Lower leg skin (tissue), 4 donors: ENCODE data around the gene PPP4R3B. TPM values are rescaled to one million over a fixed set of nuclear protein-coding genes. Genes with fewer than 3 reads are reported as not detected.

Experiments used
- DNase-seq, 2 donors: peaks; one replicate each; pipeline ENCODE4 v3.0.0-alpha.2; 2019; ENCODE audit warnings: low spot score in 2 of 2
- H3K4me3 ChIP-seq: fragments of 200-600 bp; sonication (generic); 2 replicates; pipeline ENCODE4 v1.5.1; 2017; ENCODE audit warnings: mild to moderate bottlenecking, low read depth; ENCODE audit not compliant: poor library complexity, severe bottlenecking
- POLR2A ChIP-seq, 2 donors: fragments of 450-650 bp; IDR thresholded peaks; one replicate each; pipeline ENCODE4 v1.6.1; 2016 to 2017; ENCODE audit warnings: antibody characterized with exemption in 2 of 2, mild to moderate bottlenecking in 1 of 2, moderate library complexity in 1 of 2
- WGBS, 2 donors: methylation state at CpG; one replicate each; pipeline ENCODE4 v1.1.5; 2018; 5-methylcytosine and 5-hydroxymethylcytosine counted together
- intact Hi-C: fragments of 100-400 bp; cut with DNase I; formaldehyde crosslinking; loops from one replicate; pipeline ENCODE4 v1.15.0; 2023; ENCODE audit warnings: low total_unique reads
- total RNA-seq, 4 donors: library from RNA; depleted of rRNA; stranded (reverse); fragments of >200 nt; gene quantifications; one replicate each; pipeline ENCODE4 v1.1.0, GENCODE V29; 2016
- TF ChIP-seq, protein P1 (sequence below), 3 donors: fragments of 450-650 bp; IDR thresholded peaks; one replicate each; pipeline ENCODE4 v1.5.1; 2016; ENCODE audit warnings: antibody characterized with exemption in 3 of 3, mild to moderate bottlenecking in 3 of 3, moderate library complexity in 2 of 3

Gene PPP4R3B
- total RNA-seq, 4 donors from 2014 or later, result 46.8 to 57.8 (median 48.8) TPM

- intact Hi-C loops, result no loop called here
- TF ChIP-seq, protein P1, sequence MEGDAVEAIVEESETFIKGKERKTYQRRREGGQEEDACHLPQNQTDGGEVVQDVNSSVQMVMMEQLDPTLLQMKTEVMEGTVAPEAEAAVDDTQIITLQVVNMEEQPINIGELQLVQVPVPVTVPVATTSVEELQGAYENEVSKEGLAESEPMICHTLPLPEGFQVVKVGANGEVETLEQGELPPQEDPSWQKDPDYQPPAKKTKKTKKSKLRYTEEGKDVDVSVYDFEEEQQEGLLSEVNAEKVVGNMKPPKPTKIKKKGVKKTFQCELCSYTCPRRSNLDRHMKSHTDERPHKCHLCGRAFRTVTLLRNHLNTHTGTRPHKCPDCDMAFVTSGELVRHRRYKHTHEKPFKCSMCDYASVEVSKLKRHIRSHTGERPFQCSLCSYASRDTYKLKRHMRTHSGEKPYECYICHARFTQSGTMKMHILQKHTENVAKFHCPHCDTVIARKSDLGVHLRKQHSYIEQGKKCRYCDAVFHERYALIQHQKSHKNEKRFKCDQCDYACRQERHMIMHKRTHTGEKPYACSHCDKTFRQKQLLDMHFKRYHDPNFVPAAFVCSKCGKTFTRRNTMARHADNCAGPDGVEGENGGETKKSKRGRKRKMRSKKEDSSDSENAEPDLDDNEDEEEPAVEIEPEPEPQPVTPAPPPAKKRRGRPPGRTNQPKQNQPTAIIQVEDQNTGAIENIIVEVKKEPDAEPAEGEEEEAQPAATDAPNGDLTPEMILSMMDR (IDR thresholded peaks at IDR 0.05), result no peak
- TF ChIP-seq POLR2A (IDR thresholded peaks at IDR 0.05), result no peak
- H3K4me3 ChIP-seq, result peak overlapping the region; percentile 98
- DNase-seq, result no peak
- WGBS, 2 donors, result 0% methylated on average over 20 to 24 of the region's 24 CpGs
Observed at GRCh38 chr2:55616551-55617174, 759 bp downstream of the PPP4R3B start.

- intact Hi-C loops, result no loop called here
Observed at GRCh38 chr2:55611997-55612396, 5.4 kb downstream of the PPP4R3B start.

DNA sequence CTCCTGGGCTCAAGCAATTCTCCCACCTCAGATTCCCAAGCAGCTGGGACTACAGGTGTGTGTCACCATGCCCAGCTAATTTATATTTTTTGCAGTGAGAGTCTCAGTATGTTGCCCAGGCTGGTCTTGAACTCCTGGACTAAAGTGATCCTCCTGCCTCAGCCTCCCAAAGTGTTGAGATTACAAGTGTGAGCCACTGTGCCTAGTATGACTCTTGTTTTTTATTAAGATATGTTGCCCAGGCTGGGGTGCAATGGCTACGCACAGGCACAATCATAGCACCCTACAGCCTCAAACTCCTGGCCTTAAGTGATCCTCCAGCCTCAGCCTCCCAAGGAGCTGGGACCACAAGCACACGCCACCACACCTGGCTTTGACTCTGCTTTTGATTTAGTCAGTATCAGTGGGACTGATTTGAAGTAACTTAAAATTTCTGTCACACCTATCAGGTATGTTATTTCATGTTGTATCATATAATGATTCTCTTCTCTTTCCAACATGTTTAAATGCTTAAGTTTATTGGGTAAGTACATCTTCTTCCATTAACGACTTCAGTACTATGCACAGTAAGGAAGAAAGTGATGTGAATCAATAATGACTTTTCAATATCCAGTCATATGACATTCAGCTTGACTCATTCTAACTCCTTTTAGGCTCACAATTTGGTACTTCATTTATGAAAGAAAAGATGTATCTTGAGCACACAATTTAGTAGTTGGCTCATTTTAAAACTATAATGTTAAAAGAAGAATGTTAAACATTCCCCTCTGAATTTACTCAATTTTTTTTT lies 6.3 kb downstream of the PPP4R3B start:
- no peak for DNase-seq
- no peak for TF ChIP-seq POLR2A (IDR thresholded peaks at IDR 0.05)
- TF ChIP-seq, protein P1 (IDR thresholded peaks at IDR 0.05), result no peak
- WGBS, 2 donors, result 95 to 96% methylated on average over 3 of the region's 3 CpGs
- H3K4me3 ChIP-seq, result no peak overlapping the region
- intact Hi-C loops, result no loop called here

More at GRCh38 chr2:55611997-55612396, 5.4 kb downstream of the PPP4R3B start:
- no peak for DNase-seq
- TF ChIP-seq, protein P1 (IDR thresholded peaks at IDR 0.05), result no peak
- no peak for TF ChIP-seq POLR2A (IDR thresholded peaks at IDR 0.05)
- no peak overlapping the region for H3K4me3 ChIP-seq
- 81 to 92% methylated on average over 1 of the region's 1 CpG for WGBS, 2 donors

DNA sequence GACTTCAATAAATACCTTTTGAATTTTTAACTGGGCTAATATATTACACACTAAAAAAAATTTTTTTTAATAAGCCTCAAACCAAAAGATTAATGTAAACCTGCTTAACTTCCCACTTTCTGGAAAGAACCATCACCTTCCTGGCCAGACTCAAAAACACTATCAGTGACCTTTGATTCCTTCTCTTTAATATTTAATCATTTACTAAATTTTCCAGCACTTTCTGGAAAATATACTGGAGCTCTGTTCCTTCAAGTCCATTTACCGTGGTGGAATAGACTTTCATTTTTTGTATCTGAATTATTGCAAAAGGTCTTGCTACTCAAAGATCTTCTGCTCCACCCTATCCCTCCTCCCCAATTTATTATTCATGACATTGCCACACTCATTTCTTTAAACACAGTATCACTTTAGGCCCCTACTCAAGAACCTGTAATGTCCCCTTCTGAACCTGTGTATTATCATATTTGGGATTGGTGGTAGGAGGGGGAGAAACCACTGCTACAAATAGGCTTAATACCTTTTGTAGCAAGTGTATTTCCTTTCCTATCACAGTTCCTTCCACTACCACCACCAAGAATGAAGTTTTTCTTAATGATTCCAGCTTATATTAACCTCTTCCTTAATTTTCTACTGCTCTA lies 7.4 kb downstream of the PPP4R3B start:
- no peak overlapping the region for H3K4me3 ChIP-seq
- WGBS, 2 donors, result 64 to 77% methylated on average over 1 of the region's 1 CpG
- intact Hi-C loops, result no loop called here
- DNase-seq, result no peak
- no peak for TF ChIP-seq POLR2A (IDR thresholded peaks at IDR 0.05)
- TF ChIP-seq, protein P1 (IDR thresholded peaks at IDR 0.05), result no peak

GRCh38 chr2:55609193-55609794 lies 8.1 kb downstream of the PPP4R3B start:
- TF ChIP-seq, protein P1 (IDR thresholded peaks at IDR 0.05), result no peak
- TF ChIP-seq POLR2A (IDR thresholded peaks at IDR 0.05), result no peak

More at GRCh38 chr2:55609193-55609794, 8.1 kb downstream of the PPP4R3B start:
- intact Hi-C loops, result no loop called here
- DNase-seq, result no peak
- WGBS, 2 donors, result 71 to 75% methylated on average over 8 of the region's 8 CpGs
- no peak overlapping the region for H3K4me3 ChIP-seq
